ENCODE data around the gene ETFA.

Gene ETFA

GRCh38 chr15:76258460-76258859, 52.8 kb downstream of the ETFA start:
- Histone ChIP-seq H3K36me3 (ENCODE audit: control insufficient read depth in 2 of 2, insufficient read depth in 1 of 2, low read length in 2 of 2) (peaks cover 17 to 55% of the 10 kb centered on the region in 2 experiments; a peak in 2 of 3 replicates), H3K4me3 (ENCODE audit: low read depth, low read length) (no peak overlapping the region)
- TF ChIP-seq ZIC2 (tag by site-specific recombination; IDR thresholded peaks at IDR 0.05): peak; percentile 58
- no peak for TF ChIP-seq ZNF747 (tag by site-specific recombination; IDR thresholded peaks at IDR 0.05)

GRCh38 chr15:76253691-76254473, 57.4 kb downstream of the ETFA start:
- TF ChIP-seq SP7 (tag by site-specific recombination; IDR thresholded peaks at IDR 0.05): no peak
- TF ChIP-seq ZNF341 (tag by site-specific recombination; IDR thresholded peaks at IDR 0.05; ENCODE audit: low read depth): no peak
- no peak for TF ChIP-seq ZNF664 (tag by site-specific recombination; IDR thresholded peaks at IDR 0.05)
- no peak for TF ChIP-seq ZNF16 (tag by site-specific recombination; IDR thresholded peaks at IDR 0.05; ENCODE audit: low read depth)
- no peak for TF ChIP-seq ZSCAN30 (tag by site-specific recombination; IDR thresholded peaks at IDR 0.05)
- TF ChIP-seq HOXD13 (CRISPR knock-in tag; IDR thresholded peaks at IDR 0.05; ENCODE audit: borderline replicate concordance): no peak
- no peak for TF ChIP-seq ZNF510 (tag by site-specific recombination; IDR thresholded peaks at IDR 0.05; ENCODE audit: insufficient replicate concordance)
- TF ChIP-seq ZNF214 (tag by site-specific recombination; IDR thresholded peaks at IDR 0.05; ENCODE audit: borderline replicate concordance): no peak
- no peak for TF ChIP-seq ZBTB10 (tag by site-specific recombination; IDR thresholded peaks at IDR 0.05)
- TF ChIP-seq AEBP2 (tag by site-specific recombination; IDR thresholded peaks at IDR 0.05; ENCODE audit: borderline replicate concordance): no peak
- no peak for TF ChIP-seq SCRT1 (tag by site-specific recombination; IDR thresholded peaks at IDR 0.05; ENCODE audit: borderline replicate concordance)
- TF ChIP-seq ZNF473 (tag by site-specific recombination; IDR thresholded peaks at IDR 0.05): no peak
- no peak for TF ChIP-seq ZBTB7A (tag by site-specific recombination; IDR thresholded peaks at IDR 0.05; ENCODE audit: low read depth)
- TF ChIP-seq ZNF548 (tag by site-specific recombination; IDR thresholded peaks at IDR 0.05): no peak
- TF ChIP-seq TRIM28 (IDR thresholded peaks at IDR 0.05; ENCODE audit: borderline replicate concordance, low read length): no peak
- no peak for TF ChIP-seq ZNF146 (tag by site-specific recombination; IDR thresholded peaks at IDR 0.05)
- TF ChIP-seq ZNF354C (tag by site-specific recombination; IDR thresholded peaks at IDR 0.05; ENCODE audit: borderline replicate concordance, low read depth): no peak
- TF ChIP-seq KLF16 (tag by site-specific recombination; IDR thresholded peaks at IDR 0.05): no peak
- TF ChIP-seq SP3 (tag by site-specific recombination; IDR thresholded peaks at IDR 0.05): no peak
- TF ChIP-seq ZNF544 (tag by site-specific recombination; IDR thresholded peaks at IDR 0.05): no peak
- Histone ChIP-seq H3K9me3 (ENCODE audit: control insufficient read depth, insufficient read depth, low read depth, low read length) (peaks cover 2% of the 10 kb centered on the region; the same call in 1 of the 2 replicates), H3K4me3 (ENCODE audit: low read depth, low read length) (no peak overlapping the region), H3K4me1 (ENCODE audit: control insufficient read depth, insufficient read depth, low read length) (no peaks in the 10 kb centered on the region), H3K27ac (ENCODE audit: extremely low read depth, low read depth, low read length) (no peak overlapping the region), H3K36me3 (ENCODE audit: control insufficient read depth in 2 of 2, insufficient read depth in 1 of 2, low read length in 2 of 2) (peaks cover 12 to 28% of the 10 kb centered on the region in 2 experiments)
- ChIA-PET POLR2A (no interaction called here), CTCF (interaction anchor here (1.2 kb wide), 1 partner anchor 117 kb away, joined by 3 read pairs; no protein-coding TSS in a partner anchor)

More at GRCh38 chr15:76258460-76258859, 52.8 kb downstream of the ETFA start:
- ChIA-PET CTCF (no interaction called here), POLR2A (no interaction called here)
- Histone ChIP-seq H3K4me1 (ENCODE audit: control insufficient read depth, insufficient read depth, low read length) (no peaks in the 10 kb centered on the region), H3K9me3 (ENCODE audit: control insufficient read depth, insufficient read depth, low read depth, low read length) (peaks cover 2% of the 10 kb centered on the region; the same call in 1 of the 2 replicates), H3K27ac (ENCODE audit: extremely low read depth, low read depth, low read length) (no peak overlapping the region)

All from HEK293 (cell line).